Brain microvascular endothelial cell (primary cell): ENCODE results near the gene KRTAP3-1.

Experiments used
- DNase-seq: peaks from one replicate; pipeline ENCODE4 v3.0.0-alpha.2; 2020
- H3K27ac ChIP-seq: fragments of 250-450 bp; sonication (Bioruptor Pico); 2 replicates; pipeline ENCODE4 v1.5.1; 2020; ENCODE audit warnings: mild to moderate bottlenecking, moderate library complexity
- H3K27me3 ChIP-seq: fragments of 250-450 bp; sonication (Bioruptor Pico); replicated peaks from 2 replicates; pipeline ENCODE4 v1.5.1; 2020; ENCODE audit warnings: mild to moderate bottlenecking
- H3K36me3 ChIP-seq: fragments of 250-450 bp; sonication (Bioruptor Pico); replicated peaks from 2 replicates; pipeline ENCODE4 v1.5.1; 2020; ENCODE audit warnings: mild to moderate bottlenecking
- H3K4me3 ChIP-seq: 2 replicates; pipeline ENCODE4 v1.5.1; 2011; ENCODE audit warnings: low read depth, mild to moderate bottlenecking, control low read depth, low read length, moderate library complexity
- CTCF ChIP-seq: IDR thresholded peaks from 2 replicates; pipeline ENCODE4 v1.5.1; 2011; ENCODE audit warnings: low read depth, mild to moderate bottlenecking, moderate library complexity, low read length, control low read depth, inconsistent platforms; ENCODE audit errors: missing control alignments
- in situ Hi-C: cut with HindIII; loops from 2 replicates; pipeline ENCODE4 v1.10.0; 2017; ENCODE audit warnings: low sequenced_read_pairs, low pct_ligation_motif_present

Gene KRTAP3-1

DNA sequence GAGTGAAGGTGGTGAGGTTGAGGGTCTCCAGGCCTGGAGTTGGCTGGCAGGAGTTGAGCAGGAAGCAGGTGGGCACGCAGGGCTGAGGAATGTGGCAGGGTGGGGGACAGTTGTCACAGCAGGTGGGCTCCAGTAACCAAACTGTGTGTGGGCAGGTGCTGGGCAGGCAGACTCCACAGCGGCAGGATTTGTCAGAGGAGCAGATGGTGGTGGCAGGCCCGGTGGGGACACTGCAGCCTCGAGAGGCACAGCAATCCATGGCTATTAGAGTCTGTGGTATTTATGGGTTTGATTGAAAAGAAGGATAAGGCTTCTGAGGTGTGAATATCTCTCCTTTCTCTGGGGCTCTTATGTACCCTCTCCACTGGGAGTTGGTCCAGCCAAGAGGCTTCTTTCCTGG is 15.1 kb downstream of the KRTAP3-1 start, which contains the start of gene KRTAP3-3:
Gene KRTAP3-3, minus strand, starts transcription at position 326 of the 400 bp plus-strand sequence. Its CDS starts 67 bp downstream, at position 259.
- Histone ChIP-seq H3K36me3 (no peaks in the 10 kb centered on the region), H3K27ac (no peak within 1 kb of the TSS), H3K4me3 (no peak within 1 kb of the TSS), H3K27me3 (no peaks in the 10 kb centered on the region)
- no peak for TF ChIP-seq CTCF
- DNase-seq: no peak
- in situ Hi-C loops: no loop called here

DNA sequence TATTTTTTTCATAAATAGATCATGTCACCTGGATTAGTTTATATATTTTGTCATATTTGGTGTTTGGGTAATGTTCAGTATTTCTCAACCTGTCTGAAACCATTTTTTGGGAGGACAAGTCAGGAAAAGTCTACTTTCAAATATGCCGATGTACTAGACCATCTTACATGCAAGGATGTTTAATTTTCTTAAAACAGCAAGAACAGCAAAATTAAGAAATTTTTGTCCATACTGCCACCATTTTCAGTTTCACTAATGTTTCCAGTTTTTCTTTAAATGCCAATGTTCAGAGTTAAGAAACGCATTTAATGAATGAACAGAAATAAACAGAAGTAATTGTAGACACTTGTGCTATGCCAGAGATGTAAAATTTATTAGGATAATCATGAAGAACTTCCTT is 15.8 kb downstream of the KRTAP3-1 start:
- no peaks in the 10 kb centered on the region for H3K27me3 ChIP-seq
- no peak overlapping the region for H3K4me3 ChIP-seq
- DNase-seq: no peak
- H3K27ac ChIP-seq: no peak overlapping the region
- H3K36me3 ChIP-seq: no peaks in the 10 kb centered on the region
- in situ Hi-C loops: no loop called here
- TF ChIP-seq CTCF: no peak

DNA sequence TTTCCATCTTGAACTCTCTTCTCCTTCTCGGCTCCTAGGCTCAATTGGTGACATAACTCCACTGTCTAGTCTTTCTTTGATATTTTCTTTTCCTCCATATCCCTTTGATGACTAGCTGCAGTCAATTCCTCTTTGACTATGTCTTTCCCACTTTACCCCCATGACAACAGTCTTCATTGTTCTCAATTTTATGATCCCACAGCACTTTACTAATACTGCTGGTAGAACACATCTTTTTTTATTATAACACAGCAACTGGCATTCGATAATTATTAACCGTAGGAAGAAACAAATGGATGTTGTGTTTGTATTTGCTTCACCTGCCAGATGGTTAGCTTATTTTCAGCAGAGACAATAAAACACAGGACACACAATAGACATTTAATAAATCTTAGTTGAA is 16.3 kb downstream of the KRTAP3-1 start:
- H3K27me3 ChIP-seq: no peaks in the 10 kb centered on the region
- no peak for DNase-seq
- in situ Hi-C loops: no loop called here
- no peak overlapping the region for H3K27ac ChIP-seq
- no peak for TF ChIP-seq CTCF
- no peak overlapping the region for H3K4me3 ChIP-seq
- no peaks in the 10 kb centered on the region for H3K36me3 ChIP-seq

- in situ Hi-C loops: no loop called here
- Histone ChIP-seq H3K27ac (no peak overlapping the region), H3K27me3 (no peaks in the 10 kb centered on the region), H3K4me3 (no peak overlapping the region), H3K36me3 (no peaks in the 10 kb centered on the region)
- TF ChIP-seq CTCF: no peak
- no peak for DNase-seq
Observed at GRCh38 chr17:40986920-40987319, 22.0 kb downstream of the KRTAP3-1 start.

DNA sequence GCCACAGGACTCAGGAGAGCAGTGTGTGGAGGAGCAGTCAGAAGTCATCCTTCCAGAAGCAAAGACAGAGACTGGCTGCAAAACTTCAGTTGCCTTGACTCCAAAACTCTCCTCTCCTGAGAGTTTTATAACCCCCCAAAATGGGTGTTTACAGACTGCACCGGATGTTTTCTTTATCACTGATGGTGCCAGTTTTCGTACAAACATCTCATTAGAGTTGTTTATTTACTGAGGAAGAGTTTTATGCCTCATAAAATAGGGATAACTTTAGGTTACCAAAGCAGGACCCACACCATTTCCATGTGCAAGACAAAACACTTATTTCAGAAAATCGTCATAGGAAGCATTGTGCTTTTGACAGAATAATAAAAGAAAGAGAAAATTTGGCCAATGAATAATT is 24.7 kb downstream of the KRTAP3-1 start, which contains the start of gene KRT40:
Gene KRT40, minus strand, starts transcription at position 101 of the 400 bp plus-strand sequence. Its CDS starts 53 bp downstream, at position 48.
- Histone ChIP-seq H3K27me3 (no peaks in the 10 kb centered on the region), H3K36me3 (no peaks in the 10 kb centered on the region), H3K4me3 (no peak within 1 kb of the TSS), H3K27ac (no peak within 1 kb of the TSS)
- in situ Hi-C loops: no loop called here
- DNase-seq: no peak
- no peak for TF ChIP-seq CTCF

- Histone ChIP-seq H3K27ac (no peak overlapping the region), H3K4me3 (no peak overlapping the region), H3K27me3 (no peaks in the 10 kb centered on the region), H3K36me3 (no peaks in the 10 kb centered on the region)
- no peak for DNase-seq
- in situ Hi-C loops: no loop called here
- TF ChIP-seq CTCF: no peak
Observed at GRCh38 chr17:40981115-40981514, 27.8 kb downstream of the KRTAP3-1 start.
